ENCODE measurements around the gene CFAP92.
"Not testable (repeated sequence)": the region's sequence is repeated elsewhere in the genome, so short reads cannot be mapped to it uniquely, and the experiment has no call there.

The CFAP92 gene

GRCh38 chr3:128884992-128885391 is 108.9 kb downstream of the CFAP92 start:
- no peak for DNase-seq

GRCh38 chr3:128882719-128883118 is 111.2 kb downstream of the CFAP92 start:
- no peak for DNase-seq

- DNase-seq = no peak
Observed at GRCh38 chr3:128881576-128881975, 112.3 kb downstream of the CFAP92 start.

- not testable (repeated sequence) for DNase-seq
Observed at GRCh38 chr3:128880455-128880854, 113.4 kb downstream of the CFAP92 start.

- DNase-seq = no peak
Observed at GRCh38 chr3:128879991-128880390, 113.9 kb downstream of the CFAP92 start.

- DNase-seq = peak; percentile 87 to 95
Observed at GRCh38 chr3:128879125-128879969, 114.5 kb downstream of the CFAP92 start, which contains the start of gene ACAD9. Gene ACAD9, plus strand, starts transcription at chr3:128879620. Its CDS starts 72 bp downstream, at chr3:128879692.

GRCh38 chr3:128878556-128879124 is 115.2 kb downstream of the CFAP92 start:
- peak in 1 of 2 experiments; percentile 43 for DNase-seq

GRCh38 chr3:128878011-128878457 is 115.8 kb downstream of the CFAP92 start:
- DNase-seq = no peak

- peak in 1 of 2 experiments; percentile 14 for DNase-seq
Observed at GRCh38 chr3:128875556-128876120, 118.2 kb downstream of the CFAP92 start.

- no peak for DNase-seq
Observed at GRCh38 chr3:128874481-128875180, 119.2 kb downstream of the CFAP92 start.

- no peak for DNase-seq
Observed at GRCh38 chr3:128873244-128874022, 120.4 kb downstream of the CFAP92 start.

- no peak for DNase-seq
Observed at GRCh38 chr3:128872744-128873143, 121.1 kb downstream of the CFAP92 start.

GRCh38 chr3:128872282-128872681 is 121.6 kb downstream of the CFAP92 start:
- DNase-seq = no peak

- no peak for DNase-seq
Observed at GRCh38 chr3:128870347-128870746, 123.5 kb downstream of the CFAP92 start.

GRCh38 chr3:128867200-128868125 is 126.4 kb downstream of the CFAP92 start:
- DNase-seq = no peak

GRCh38 chr3:128864849-128865804 is 128.7 kb downstream of the CFAP92 start:
- DNase-seq = not testable (repeated sequence)

- DNase-seq = no peak
Observed at GRCh38 chr3:128864351-128864811, 129.5 kb downstream of the CFAP92 start.

- DNase-seq = no peak
Observed at GRCh38 chr3:128863560-128863959, 130.3 kb downstream of the CFAP92 start.

- DNase-seq = no peak
Observed at GRCh38 chr3:128861491-128861890, 132.4 kb downstream of the CFAP92 start.
